Muscle of leg (tissue), 11 donors: ENCODE results near the gene CYP4A11. TPM values are rescaled to one million over a fixed set of nuclear protein-coding genes. Genes with fewer than 3 reads are reported as not detected.
"Not testable (repeated sequence)": the region's sequence is repeated elsewhere in the genome, so short reads cannot be mapped to it uniquely, and the experiment has no call there.

Experiments used
- DNase-seq: peaks from one replicate; pipeline ENCODE4 v3.0.0; 2013
- H3K27ac ChIP-seq: one replicate; pipeline ENCODE4 v1.5.1; 2013; ENCODE audit warnings: mild to moderate bottlenecking, low read length, control low read depth
- H3K27me3 ChIP-seq: one replicate; pipeline ENCODE4 v1.6.1; 2013; ENCODE audit warnings: low read length; ENCODE audit not compliant: control insufficient read depth, insufficient read depth
- H3K36me3 ChIP-seq: one replicate; pipeline ENCODE4 v1.6.1; 2013; ENCODE audit warnings: low read length; ENCODE audit not compliant: control insufficient read depth, insufficient read depth
- H3K4me1 ChIP-seq: one replicate; pipeline ENCODE4 v1.6.1; 2013; ENCODE audit warnings: low read length; ENCODE audit not compliant: control insufficient read depth, insufficient read depth
- H3K4me3 ChIP-seq: one replicate; pipeline ENCODE4 v1.5.1; 2013; ENCODE audit warnings: low read length, control low read depth
- H3K9me3 ChIP-seq: replicated peaks from 2 replicates; pipeline ENCODE4 v1.6.1; 2013; ENCODE audit warnings: low read depth, low read length; ENCODE audit not compliant: control insufficient read depth
- WGBS: methylation state at CpG from one replicate; pipeline ENCODE4 v1.1.5; 2013; ENCODE audit warnings: missing lambda C conversion rate; ENCODE audit not compliant: insufficient coverage; 5-methylcytosine and 5-hydroxymethylcytosine counted together
- polyA plus RNA-seq, 8 donors: library from polyadenylated mRNA; unstranded; fragments of 120-200 nt; gene quantifications; one replicate each; pipeline versions ENCODE4 v1.2.1 to v1.2.3, GENCODE V29; 2013; ENCODE audit warnings: inconsistent platforms in 1 of 8, low replicate concordance in 1 of 8; ENCODE audit not compliant: insufficient read length in 8 of 8, insufficient read depth in 1 of 8
- total RNA-seq: library from RNA; stranded (reverse); fragments of 120-200 nt; gene quantifications from one replicate; pipeline ENCODE4 v1.2.4, GENCODE V29; 2013

The CYP4A11 gene
- total and polyA plus RNA-seq, 9 donors = 0.06 to 1.0 (median 0.13) TPM; not detected in 3

GRCh38 chr1:46953847-46954246 is 12.6 kb upstream of the CYP4A11 start:
- no CpG with 5 or more reads among the region's 2 CpGs for WGBS
- not testable (repeated sequence) for DNase-seq, H3K27me3 ChIP-seq, H3K9me3 ChIP-seq, H3K4me1 ChIP-seq, H3K4me3 ChIP-seq, H3K27ac ChIP-seq, H3K36me3 ChIP-seq

DNA sequence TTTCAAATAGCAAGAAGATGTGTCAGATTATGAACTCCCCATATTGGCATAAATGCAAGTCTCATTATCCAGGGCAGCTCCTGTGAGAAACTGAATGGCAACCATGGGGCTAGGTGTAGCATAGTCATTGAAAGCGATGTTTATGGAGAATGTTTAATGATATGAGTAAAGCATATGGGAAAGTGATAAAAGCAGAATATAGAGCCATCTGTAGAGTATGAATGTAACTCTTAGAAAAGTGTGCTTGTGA is 8.1 kb upstream of the CYP4A11 start:
- not testable (repeated sequence) for H3K27ac ChIP-seq, H3K4me1 ChIP-seq, H3K27me3 ChIP-seq, H3K4me3 ChIP-seq, H3K36me3 ChIP-seq, DNase-seq, H3K9me3 ChIP-seq
- WGBS = no CpG with 5 or more reads among the region's 1 CpG

DNA sequence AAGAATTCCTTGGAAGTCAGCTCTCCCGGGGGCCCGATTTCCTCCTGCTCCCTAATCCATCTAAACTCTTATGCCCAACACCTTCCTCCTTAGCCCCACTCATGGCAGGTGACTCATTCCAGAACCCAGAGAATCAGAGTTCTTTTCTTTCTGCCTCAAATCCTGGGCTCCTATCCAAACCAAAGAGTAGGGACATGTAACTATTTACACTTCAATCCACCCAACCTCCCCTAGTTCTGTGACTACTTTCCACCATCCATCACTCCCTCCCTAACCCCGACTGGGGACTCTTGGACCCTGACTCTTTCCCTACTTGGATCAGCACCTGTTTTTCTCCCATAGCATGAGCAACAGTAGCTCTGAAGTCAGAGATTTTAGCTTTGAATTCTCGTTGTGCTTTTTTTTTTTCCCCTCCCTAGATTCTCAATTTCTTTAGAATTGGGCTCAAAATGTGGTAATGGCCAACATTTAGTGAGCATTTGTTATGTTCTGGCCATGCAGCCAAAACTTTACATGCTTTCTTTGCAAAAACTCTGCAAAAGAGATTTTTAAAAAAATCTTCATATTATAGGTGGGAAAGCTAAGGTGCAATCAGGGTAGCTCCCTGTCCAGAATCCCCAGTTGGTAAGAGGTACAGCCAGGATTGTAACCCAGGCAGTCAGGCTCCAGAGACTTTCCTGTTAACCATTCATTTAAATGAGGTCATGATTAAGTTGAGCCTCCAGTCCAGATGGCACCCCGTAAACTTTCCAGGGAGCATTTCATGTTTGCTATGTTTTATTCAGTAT is 7.5 kb upstream of the CYP4A11 start:
- H3K9me3 ChIP-seq = no peaks in the 10 kb centered on the region
- WGBS = 60% methylated on average over 2 of the region's 5 CpGs
- H3K27ac ChIP-seq = no peak overlapping the region
- H3K4me1 ChIP-seq = no peaks in the 10 kb centered on the region
- H3K4me3 ChIP-seq = no peak overlapping the region
- no peak for DNase-seq
- no peaks in the 10 kb centered on the region for H3K27me3 ChIP-seq
- H3K36me3 ChIP-seq = no peaks in the 10 kb centered on the region

DNA sequence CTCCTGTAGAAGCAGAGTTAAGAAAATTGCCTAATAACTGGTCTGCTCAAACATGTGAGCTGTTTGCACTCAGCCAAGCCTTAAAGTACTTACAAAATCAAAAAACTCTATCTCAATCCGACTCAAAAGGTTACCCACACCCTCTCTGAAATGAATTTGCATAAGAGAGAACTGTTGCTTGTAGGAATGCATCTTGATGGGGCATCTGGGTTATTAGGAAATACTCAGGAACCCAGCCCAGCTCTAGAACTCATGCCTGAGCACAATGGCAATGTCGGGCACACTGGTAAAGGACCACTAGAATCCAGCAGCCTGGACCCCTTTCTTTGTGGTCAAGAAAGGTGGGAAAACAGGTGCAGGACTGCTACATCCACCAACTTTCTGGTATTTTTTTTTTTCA is 6.4 kb upstream of the CYP4A11 start:
- DNase-seq, H3K9me3 ChIP-seq, H3K27me3 ChIP-seq, H3K4me1 ChIP-seq, H3K27ac ChIP-seq, H3K4me3 ChIP-seq, H3K36me3 ChIP-seq: not testable (repeated sequence)
- no CpG with 5 or more reads among the region's 2 CpGs for WGBS

GRCh38 chr1:46942086-46942485 is 810 bp upstream of the CYP4A11 start:
- no peaks in the 10 kb centered on the region for H3K9me3 ChIP-seq
- no peaks in the 10 kb centered on the region for H3K27me3 ChIP-seq
- H3K27ac ChIP-seq = no peak overlapping the region
- H3K36me3 ChIP-seq = no peaks in the 10 kb centered on the region
- no peak overlapping the region for H3K4me3 ChIP-seq
- H3K4me1 ChIP-seq = no peaks in the 10 kb centered on the region
- DNase-seq = no peak

DNA sequence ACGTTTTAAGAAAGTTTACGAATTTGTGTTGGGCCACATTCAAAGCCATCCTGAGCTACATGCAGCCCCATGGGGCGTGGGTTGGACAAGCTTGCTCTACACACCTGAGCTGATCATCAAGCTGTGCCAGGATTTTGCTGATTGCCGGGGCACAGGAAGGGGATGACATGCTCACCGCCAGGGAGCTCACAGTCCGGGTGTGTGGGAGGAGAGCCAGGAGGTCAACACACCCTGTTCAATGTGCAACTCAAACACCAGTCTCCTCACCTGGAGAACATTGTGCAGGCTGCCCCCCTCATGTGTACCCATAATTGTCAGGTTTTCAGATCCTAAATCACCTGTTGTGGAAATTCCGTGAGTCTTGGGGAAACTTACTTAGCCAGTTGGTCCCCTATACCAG is 969 bp downstream of the CYP4A11 start:
- WGBS = 68% methylated on average over 5 of the region's 7 CpGs
- Histone ChIP-seq H3K36me3 (no peaks in the 10 kb centered on the region), H3K9me3 (no peaks in the 10 kb centered on the region), H3K4me3 (no peak overlapping the region), H3K27me3 (no peaks in the 10 kb centered on the region), H3K27ac (no peak overlapping the region), H3K4me1 (no peaks in the 10 kb centered on the region)
- no peak for DNase-seq

DNA sequence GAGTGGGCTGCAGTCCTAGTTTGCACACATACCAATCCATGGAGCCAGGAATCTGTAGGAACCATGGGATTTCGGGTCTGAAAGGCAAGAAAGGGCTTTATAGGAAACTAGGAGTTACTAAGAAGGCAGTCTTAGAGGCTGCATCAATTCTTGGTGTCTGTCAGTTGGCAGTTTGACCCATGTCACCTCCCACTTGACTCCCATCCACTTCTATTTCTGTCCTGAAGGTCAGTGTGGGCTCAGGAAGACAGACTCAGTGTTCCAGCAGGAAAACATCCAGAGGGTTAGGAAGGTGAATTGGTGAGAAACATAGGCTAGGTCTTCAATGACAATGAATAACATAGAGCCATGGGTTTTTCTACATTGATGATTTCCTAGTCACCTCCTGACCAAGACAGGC is 4.0 kb downstream of the CYP4A11 start:
- no peaks in the 10 kb centered on the region for H3K4me1 ChIP-seq
- H3K4me3 ChIP-seq = no peak overlapping the region
- WGBS = no CpG with 5 or more reads among the region's 1 CpG
- no peaks in the 10 kb centered on the region for H3K9me3 ChIP-seq
- H3K27ac ChIP-seq = no peak overlapping the region
- H3K36me3 ChIP-seq = no peaks in the 10 kb centered on the region
- no peaks in the 10 kb centered on the region for H3K27me3 ChIP-seq
- DNase-seq = no peak

DNA sequence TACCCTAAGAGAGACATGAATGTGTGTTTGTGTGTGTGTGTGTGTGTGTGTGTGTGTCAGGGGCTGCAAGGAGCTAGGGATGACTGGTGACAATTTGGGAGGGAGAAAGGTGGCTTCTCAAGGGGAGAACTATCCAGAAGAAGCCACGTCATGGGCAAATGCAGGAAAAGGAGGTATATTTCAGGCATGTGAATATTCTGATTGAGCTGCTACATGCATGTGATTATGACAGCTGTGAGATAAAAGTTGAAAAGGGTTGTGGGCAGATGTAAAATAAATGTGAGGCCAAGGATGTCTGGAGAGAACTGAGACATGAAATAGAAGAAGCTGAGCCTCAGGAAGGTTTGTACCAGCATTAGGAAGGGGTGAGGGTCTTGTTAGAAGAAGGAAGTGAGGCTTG is 4.5 kb downstream of the CYP4A11 start:
- 64% methylated on average over 1 of the region's 1 CpG for WGBS
- no peak overlapping the region for H3K4me3 ChIP-seq
- no peaks in the 10 kb centered on the region for H3K36me3 ChIP-seq
- H3K4me1 ChIP-seq = no peaks in the 10 kb centered on the region
- DNase-seq = no peak
- H3K9me3 ChIP-seq = no peaks in the 10 kb centered on the region
- H3K27ac ChIP-seq = no peak overlapping the region
- H3K27me3 ChIP-seq = no peaks in the 10 kb centered on the region

DNA sequence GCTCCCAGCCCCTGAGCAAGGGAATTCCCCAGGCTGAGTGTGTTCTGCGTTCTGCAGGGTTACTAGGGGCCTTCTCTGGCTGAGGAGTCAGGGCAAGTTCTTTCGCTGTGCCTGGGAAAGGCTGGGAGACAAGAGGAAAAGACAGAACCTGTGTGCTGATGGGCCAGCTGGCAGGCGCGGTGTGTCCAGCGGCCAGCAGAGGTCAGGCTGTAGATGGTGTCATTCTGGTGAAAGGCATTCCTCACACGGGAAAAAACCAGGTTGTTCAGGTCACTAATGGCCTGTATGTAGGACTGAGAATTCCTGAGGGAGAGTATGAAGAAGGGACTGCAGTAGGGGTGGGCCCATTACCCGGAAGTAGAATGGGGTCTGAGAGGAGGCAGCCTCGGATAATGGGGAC is 6.4 kb downstream of the CYP4A11 start:
- not testable (repeated sequence) for H3K4me3 ChIP-seq, H3K36me3 ChIP-seq, DNase-seq, H3K27me3 ChIP-seq, H3K4me1 ChIP-seq, H3K9me3 ChIP-seq, H3K27ac ChIP-seq
- 17% methylated on average over 6 of the region's 8 CpGs for WGBS

GRCh38 chr1:46932020-46932419 is 9.3 kb downstream of the CYP4A11 start:
- not testable (repeated sequence) for H3K36me3 ChIP-seq, H3K9me3 ChIP-seq, H3K4me3 ChIP-seq, DNase-seq, H3K27ac ChIP-seq, H3K27me3 ChIP-seq, H3K4me1 ChIP-seq
- WGBS = no CpG with 5 or more reads among the region's 2 CpGs

DNA sequence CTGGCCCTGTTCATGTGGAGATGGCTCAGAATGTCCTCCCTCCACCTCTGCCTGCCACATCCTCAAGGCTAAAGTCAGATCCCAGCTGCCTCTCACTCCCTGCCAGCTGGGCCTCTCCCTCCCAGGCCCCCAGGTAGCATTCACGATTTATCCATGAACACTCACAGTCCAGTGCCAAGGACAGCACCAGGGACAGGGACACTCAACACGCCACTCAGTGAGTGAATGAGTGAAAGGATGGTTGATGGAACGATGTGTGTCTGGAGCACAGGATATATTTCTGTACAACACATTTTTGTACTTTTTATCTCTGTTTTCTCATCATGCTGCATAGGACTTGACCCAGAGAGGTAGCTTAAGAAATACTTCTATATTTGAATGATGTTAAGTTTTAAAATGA is 10.1 kb downstream of the CYP4A11 start:
- DNase-seq = no peak
- Histone ChIP-seq H3K9me3 (no peaks in the 10 kb centered on the region), H3K4me1 (no peaks in the 10 kb centered on the region), H3K27ac (no peak overlapping the region), H3K4me3 (no peak overlapping the region), H3K36me3 (no peaks in the 10 kb centered on the region), H3K27me3 (no peaks in the 10 kb centered on the region)
- no CpG with 5 or more reads among the region's 3 CpGs for WGBS
